GM21390 (cell line): ENCODE data around the gene RUBCN.
"Not testable (repeated sequence)": the region's sequence is repeated elsewhere in the genome, so short reads cannot be mapped to it uniquely, and the experiment has no call there.

Experiments
- ATAC-seq: cut with Tn5 transposase; IDR thresholded peaks from one replicate; pipeline ENCODE4 v1.9.1; 2021; ENCODE audit not compliant: unreplicated experiment

RUBCN gene

GRCh38 chr3:197659144-197659543 lies 77.6 kb downstream of the RUBCN start:
- ATAC-seq, result peak; percentile 42

GRCh38 chr3:197658706-197659105 lies 78.0 kb downstream of the RUBCN start:
- not testable (repeated sequence) for ATAC-seq

- ATAC-seq, result not testable (repeated sequence)
These were observed 79.0 kb downstream of the RUBCN start for GRCh38 chr3:197657541-197658292.

- not testable (repeated sequence) for ATAC-seq
These were observed 79.7 kb downstream of the RUBCN start for GRCh38 chr3:197656960-197657359.

- not testable (repeated sequence) for ATAC-seq
These were observed 80.6 kb downstream of the RUBCN start for GRCh38 chr3:197656129-197656528.

- ATAC-seq, result peak; percentile 31
These were observed 81.7 kb downstream of the RUBCN start for GRCh38 chr3:197654998-197655330.

- ATAC-seq, result peak; percentile 91
These were observed 82.4 kb downstream of the RUBCN start for GRCh38 chr3:197654090-197654997.

- ATAC-seq, result not testable (repeated sequence)
These were observed 83.8 kb downstream of the RUBCN start for GRCh38 chr3:197652860-197653259.

GRCh38 chr3:197647649-197648048 lies 89.1 kb downstream of the RUBCN start:
- not testable (repeated sequence) for ATAC-seq

GRCh38 chr3:197647191-197647590 lies 89.5 kb downstream of the RUBCN start:
- not testable (repeated sequence) for ATAC-seq

- ATAC-seq, result not testable (repeated sequence)
These were observed 90.4 kb downstream of the RUBCN start for GRCh38 chr3:197646294-197646693.

GRCh38 chr3:197637556-197637955 lies 99.1 kb downstream of the RUBCN start:
- not testable (repeated sequence) for ATAC-seq

- ATAC-seq, result not testable (repeated sequence)
These were observed 104.7 kb downstream of the RUBCN start for GRCh38 chr3:197631989-197632388.

- not testable (repeated sequence) for ATAC-seq
These were observed 105.9 kb downstream of the RUBCN start for GRCh38 chr3:197630766-197631165.

- ATAC-seq, result not testable (repeated sequence)
These were observed 107.4 kb downstream of the RUBCN start for GRCh38 chr3:197629286-197629685.

GRCh38 chr3:197627772-197628523 lies 108.8 kb downstream of the RUBCN start:
- ATAC-seq, result peak; percentile 50

- peak; percentile 45 for ATAC-seq
These were observed 109.4 kb downstream of the RUBCN start for GRCh38 chr3:197627158-197627771.

- not testable (repeated sequence) for ATAC-seq
These were observed 110.1 kb downstream of the RUBCN start for GRCh38 chr3:197626404-197627157.

- ATAC-seq, result not testable (repeated sequence)
These were observed 115.2 kb downstream of the RUBCN start for GRCh38 chr3:197621478-197621877.
